ENCODE results near the gene CSDE1.
"Not testable (repeated sequence)": the region's sequence is repeated elsewhere in the genome, so short reads cannot be mapped to it uniquely, and the experiment has no call there.

Gene CSDE1

GRCh38 chr1:114755006-114755931 lies 2.5 kb downstream of the CSDE1 start:
- Histone ChIP-seq H4K20me1 (ENCODE audit: control insufficient read depth, insufficient read depth, low read depth, low read length) (peaks cover 48% of the 10 kb centered on the region), H3K27me3 (ENCODE audit: control insufficient read depth, low read length) (no peaks in the 10 kb centered on the region), H3K27ac (ENCODE audit: low read depth, low read length) (no peak overlapping the region), H3K4me1 (ENCODE audit: control insufficient read depth, low read length) (peaks cover 50% of the 10 kb centered on the region), H3K4me2 (ENCODE audit: low read length) (peak overlapping the region; percentile 78), H3K9me3 (ENCODE audit: control insufficient read depth, insufficient read depth, low read length) (no peaks in the 10 kb centered on the region), H3K4me3 (ENCODE audit: low read length) (peak overlapping the region; percentile 99), H3K79me2 (ENCODE audit: control insufficient read depth, low read length) (peaks cover 76% of the 10 kb centered on the region), H3K36me3 (ENCODE audit: control insufficient read depth, low read length) (peaks cover 68% of the 10 kb centered on the region), H3F3A (ENCODE audit: control insufficient read depth, insufficient read depth) (no peaks in the 10 kb centered on the region; the same call in 1 of the 2 replicates), H3K9me2 (replicated peaks; ENCODE audit: control insufficient read depth, low read length) (no peaks in the 10 kb centered on the region)
- TF ChIP-seq CTCF (IDR thresholded peaks at IDR 0.05; ENCODE audit: low read depth, low read length, poor library complexity, severe bottlenecking) = no peak
- no peak for TF ChIP-seq EZH2phosphoT487 (IDR thresholded peaks at IDR 0.05; ENCODE audit: borderline replicate concordance, low read length)

DNA sequence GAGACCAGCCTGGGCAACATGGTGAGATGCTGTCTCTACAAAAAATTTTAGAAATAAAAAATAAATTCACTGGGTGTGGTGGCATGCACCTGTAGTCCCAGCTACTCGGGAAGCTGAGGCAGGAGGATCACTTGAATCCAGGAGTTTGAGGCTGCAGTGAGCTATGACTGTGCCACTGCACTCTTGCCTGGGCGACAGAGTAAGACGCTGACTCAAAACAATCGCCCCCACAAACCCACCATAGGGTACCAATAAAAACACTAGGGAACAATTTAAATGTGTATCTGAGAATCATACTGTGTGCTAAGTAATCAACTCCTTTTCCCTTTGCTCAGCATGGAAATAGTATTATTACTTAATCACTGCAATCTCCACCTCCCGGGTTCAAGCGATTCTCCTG lies 4.1 kb downstream of the CSDE1 start:
- Histone ChIP-seq H3K4me1 (ENCODE audit: control insufficient read depth, low read length) (peaks cover 49% of the 10 kb centered on the region), H3K36me3 (ENCODE audit: control insufficient read depth, low read length) (peaks cover 83% of the 10 kb centered on the region), H4K20me1 (ENCODE audit: control insufficient read depth, insufficient read depth, low read depth, low read length) (peaks cover 52% of the 10 kb centered on the region), H3K79me2 (ENCODE audit: control insufficient read depth, low read length) (peaks cover 91% of the 10 kb centered on the region)
- not testable (repeated sequence) for H3K4me2 ChIP-seq (ENCODE audit: low read length); H3K9me3 ChIP-seq (ENCODE audit: control insufficient read depth, insufficient read depth, low read length); H3K4me3 ChIP-seq (ENCODE audit: low read length); H3F3A ChIP-seq (ENCODE audit: control insufficient read depth, insufficient read depth); H3K27ac ChIP-seq (ENCODE audit: low read depth, low read length); H3K27me3 ChIP-seq (ENCODE audit: control insufficient read depth, low read length); H3K9me2 ChIP-seq (replicated peaks; ENCODE audit: control insufficient read depth, low read length)

DNA sequence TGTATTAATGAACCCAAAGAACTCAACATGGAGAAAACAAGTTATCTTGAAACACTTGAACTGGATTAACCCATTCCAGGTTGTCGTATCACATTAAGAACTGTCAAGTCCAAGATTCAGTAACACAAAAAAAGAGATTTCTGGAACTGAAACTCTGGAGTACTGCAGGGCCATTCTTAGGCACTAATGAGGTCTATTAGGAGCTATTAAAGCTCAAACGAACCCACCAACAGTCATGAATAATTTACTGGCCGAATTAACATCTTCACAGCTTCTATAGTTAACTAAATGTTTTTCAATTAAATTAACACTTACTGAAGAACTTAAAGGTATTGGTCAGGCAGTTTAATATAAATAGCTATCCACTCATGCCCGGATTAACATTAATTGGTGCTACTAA lies 4.6 kb downstream of the CSDE1 start:
- TF ChIP-seq CTCF (IDR thresholded peaks at IDR 0.05; ENCODE audit: low read depth, low read length, poor library complexity, severe bottlenecking) (no peak), EZH2phosphoT487 (IDR thresholded peaks at IDR 0.05; ENCODE audit: borderline replicate concordance, low read length) (no peak)
- H3K4me2 ChIP-seq (ENCODE audit: low read length) = no peak overlapping the region
- H3K4me1 ChIP-seq (ENCODE audit: control insufficient read depth, low read length) = peaks cover 44% of the 10 kb centered on the region
- H3K9me2 ChIP-seq (replicated peaks; ENCODE audit: control insufficient read depth, low read length) = no peaks in the 10 kb centered on the region
- no peaks in the 10 kb centered on the region for H3K27me3 ChIP-seq (ENCODE audit: control insufficient read depth, low read length)
- H3K27ac ChIP-seq (ENCODE audit: low read depth, low read length) = no peak overlapping the region
- no peak overlapping the region for H3K4me3 ChIP-seq (ENCODE audit: low read length)
- H3K36me3 ChIP-seq (ENCODE audit: control insufficient read depth, low read length) = peaks cover 89% of the 10 kb centered on the region
- H3K79me2 ChIP-seq (ENCODE audit: control insufficient read depth, low read length) = peaks cover 97% of the 10 kb centered on the region
- H3K9me3 ChIP-seq (ENCODE audit: control insufficient read depth, insufficient read depth, low read length) = no peaks in the 10 kb centered on the region
- peaks cover 52% of the 10 kb centered on the region for H4K20me1 ChIP-seq (ENCODE audit: control insufficient read depth, insufficient read depth, low read depth, low read length)
- H3F3A ChIP-seq (ENCODE audit: control insufficient read depth, insufficient read depth) = no peaks in the 10 kb centered on the region

- Histone ChIP-seq H3F3A (ENCODE audit: control insufficient read depth, insufficient read depth) (no peaks in the 10 kb centered on the region), H3K4me3 (ENCODE audit: low read length) (no peak overlapping the region), H3K27ac (ENCODE audit: low read depth, low read length) (no peak overlapping the region), H4K20me1 (ENCODE audit: control insufficient read depth, insufficient read depth, low read depth, low read length) (peaks cover 43% of the 10 kb centered on the region), H3K79me2 (ENCODE audit: control insufficient read depth, low read length) (peaks cover 100% of the 10 kb centered on the region), H3K9me3 (ENCODE audit: control insufficient read depth, insufficient read depth, low read length) (no peaks in the 10 kb centered on the region), H3K36me3 (ENCODE audit: control insufficient read depth, low read length) (peaks cover 94% of the 10 kb centered on the region), H3K9me2 (replicated peaks; ENCODE audit: control insufficient read depth, low read length) (no peaks in the 10 kb centered on the region), H3K4me2 (ENCODE audit: low read length) (no peak overlapping the region), H3K27me3 (ENCODE audit: control insufficient read depth, low read length) (no peaks in the 10 kb centered on the region), H3K4me1 (ENCODE audit: control insufficient read depth, low read length) (peaks cover 32% of the 10 kb centered on the region)
- no peak for TF ChIP-seq CTCF (IDR thresholded peaks at IDR 0.05; ENCODE audit: low read depth, low read length, poor library complexity, severe bottlenecking)
- TF ChIP-seq EZH2phosphoT487 (IDR thresholded peaks at IDR 0.05; ENCODE audit: borderline replicate concordance, low read length) = no peak
Observed at GRCh38 chr1:114750780-114751179, 7.0 kb downstream of the CSDE1 start.
